HG03060 (cell line): ENCODE data around the gene FAM76B.

Experiments
- ATAC-seq: cut with Tn5 transposase; IDR thresholded peaks from one replicate; pipeline ENCODE4 v1.9.1; 2021; ENCODE audit warnings: low read depth, moderate number of reproducible peaks; ENCODE audit not compliant: unreplicated experiment

FAM76B gene

DNA sequence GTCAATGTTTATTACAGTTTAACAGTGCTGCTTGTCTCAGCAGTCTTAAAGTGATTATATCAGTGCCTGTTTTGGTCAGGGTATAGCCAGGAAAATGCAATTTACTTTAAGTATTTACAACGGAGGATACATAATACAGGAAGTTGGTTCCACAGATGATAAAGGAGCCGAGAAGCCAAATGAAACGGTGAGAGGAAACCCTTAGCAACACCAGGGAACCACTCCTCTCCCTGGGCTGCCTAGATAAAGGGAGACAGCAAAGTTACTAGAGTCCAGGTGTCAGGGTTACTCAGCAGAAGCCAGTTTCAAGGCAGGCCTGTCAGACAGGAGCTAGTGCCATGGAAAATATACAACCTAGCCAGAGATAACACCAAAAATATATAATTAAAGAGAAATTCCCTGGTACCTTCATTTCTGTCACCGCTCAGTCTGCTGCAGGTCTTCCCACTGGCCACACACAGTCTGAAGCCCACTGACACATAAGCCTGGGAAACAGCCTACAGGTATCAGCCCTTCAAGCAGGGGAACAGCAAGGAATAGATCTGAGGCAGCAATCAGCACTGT lies 55.5 kb downstream of the FAM76B start:
- ATAC-seq, result no peak

GRCh38 chr11:95732930-95733602 lies 56.5 kb downstream of the FAM76B start:
- no peak for ATAC-seq

- no peak for ATAC-seq
Measured at GRCh38 chr11:95729462-95729861, 60.1 kb downstream of the FAM76B start.

GRCh38 chr11:95728790-95729189 lies 60.8 kb downstream of the FAM76B start:
- no peak for ATAC-seq

GRCh38 chr11:95728094-95728493 lies 61.5 kb downstream of the FAM76B start:
- no peak for ATAC-seq

GRCh38 chr11:95727620-95728019 lies 62.0 kb downstream of the FAM76B start:
- ATAC-seq, result no peak

DNA sequence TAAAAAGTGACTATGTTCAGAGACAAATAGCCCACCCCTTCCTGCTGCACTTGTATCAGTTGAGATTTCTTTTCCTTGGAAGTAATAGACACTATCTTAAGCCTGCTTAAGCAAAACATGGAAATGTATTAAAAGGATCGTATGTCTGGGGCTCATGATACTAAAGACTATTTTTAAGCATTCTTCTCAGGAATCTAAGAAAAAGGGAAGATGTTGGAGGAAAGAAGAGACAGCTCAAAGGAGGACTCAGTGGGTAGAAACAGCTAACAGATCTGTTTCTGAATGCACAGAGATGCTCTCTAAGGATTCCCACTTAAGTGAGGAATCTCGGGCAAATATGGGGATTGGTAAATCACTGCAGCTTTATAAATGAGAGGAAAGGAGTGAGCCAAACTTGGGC lies 62.5 kb downstream of the FAM76B start:
- no peak for ATAC-seq

DNA sequence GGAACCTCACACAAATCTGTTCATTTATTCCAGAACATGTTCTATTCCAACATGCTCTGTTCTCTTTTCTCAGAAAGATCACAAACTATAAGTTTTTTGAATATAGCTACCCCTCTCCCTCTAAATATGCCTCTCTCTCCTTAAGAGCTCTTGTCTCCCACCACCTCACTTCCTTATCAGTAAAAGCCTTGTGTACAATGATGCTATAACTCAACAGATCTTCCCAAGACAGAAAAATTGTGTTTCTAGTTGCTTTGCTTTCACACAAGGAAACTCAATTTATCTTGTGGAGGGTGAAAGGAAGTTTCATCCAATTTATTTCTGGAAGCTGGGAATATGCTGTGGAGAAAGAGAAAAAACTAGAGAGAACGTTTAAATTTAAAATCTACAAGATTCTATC lies 64.4 kb downstream of the FAM76B start:
- no peak for ATAC-seq

- no peak for ATAC-seq
Measured at GRCh38 chr11:95723361-95723942, 66.1 kb downstream of the FAM76B start.

DNA sequence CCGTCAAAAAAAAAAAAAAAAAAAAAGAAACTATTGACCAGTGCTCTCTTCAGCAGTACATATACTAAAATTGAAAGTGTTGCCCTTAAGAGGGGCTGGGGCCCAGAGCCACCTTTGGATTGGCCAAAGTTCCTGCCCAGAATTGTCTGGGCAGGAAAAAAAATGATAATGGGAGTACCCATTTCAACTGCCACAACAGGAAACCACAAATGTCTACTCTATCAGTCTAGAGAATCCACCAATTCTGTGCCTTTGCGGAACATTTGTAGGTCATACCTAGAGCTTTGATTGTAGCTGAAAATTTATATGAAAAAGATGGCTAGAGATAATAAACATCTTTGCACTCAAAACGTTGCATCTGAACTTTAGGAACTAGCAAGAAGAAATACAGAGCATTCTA lies 69.4 kb downstream of the FAM76B start:
- ATAC-seq, result no peak
